ENCODE data around the gene LMX1B. TPM values are rescaled to one million over a fixed set of nuclear protein-coding genes. Genes with fewer than 3 reads are reported as not detected.

The LMX1B gene
- polyA plus RNA-seq, 1 of the 3 experiments (the other 2 are of a cell fraction): not detected

GRCh38 chr9:126658956-126659555 lies 45.3 kb downstream of the LMX1B start:
- peaks cover 34% of the 10 kb centered on the region; the same call in 1 of the 2 replicates for H3K27me3 ChIP-seq (ENCODE audit: insufficient read depth)
- no peak overlapping the region for H3K4me2 ChIP-seq
- ChIA-PET POLR2A (no interaction called here), CTCF (interaction anchor here (1.7 kb wide), 1 partner anchor 31 kb away, joined by 7 read pairs; no protein-coding TSS in a partner anchor)
- no peak for DNase-seq
- no peaks in the 10 kb centered on the region for H3K9me3 ChIP-seq
- no peaks in the 10 kb centered on the region for H3K79me2 ChIP-seq (ENCODE audit: insufficient read depth)
- H3K9me2 ChIP-seq: no peaks in the 10 kb centered on the region
- H3K36me3 ChIP-seq (replicated peaks in 1 of 2; ENCODE audit: control insufficient read depth in 1 of 2, insufficient read depth in 2 of 2, low read length in 1 of 2): no peaks in the 10 kb centered on the region
- H3K4me1 ChIP-seq (ENCODE audit: control insufficient read depth in 1 of 2, insufficient read depth in 2 of 2, low read depth in 1 of 2, low read length in 1 of 2): no peaks in the 10 kb centered on the region
- 59% methylated on average over 3 of the region's 11 CpGs for WGBS (ENCODE audit: low lambda C conversion rate)
- TF ChIP-seq TCF12 (IDR thresholded peaks at IDR 0.05): no peak
- no peak for TF ChIP-seq FOXJ3 (CRISPR knock-in tag; IDR thresholded peaks at IDR 0.05)
- TF ChIP-seq RAD21 (IDR thresholded peaks at IDR 0.05; ENCODE audit: low read length): no peak
- TF ChIP-seq TAF1 (IDR thresholded peaks at IDR 0.05; ENCODE audit: borderline replicate concordance, low read depth, low read length): no peak
- TF ChIP-seq, protein P1, sequence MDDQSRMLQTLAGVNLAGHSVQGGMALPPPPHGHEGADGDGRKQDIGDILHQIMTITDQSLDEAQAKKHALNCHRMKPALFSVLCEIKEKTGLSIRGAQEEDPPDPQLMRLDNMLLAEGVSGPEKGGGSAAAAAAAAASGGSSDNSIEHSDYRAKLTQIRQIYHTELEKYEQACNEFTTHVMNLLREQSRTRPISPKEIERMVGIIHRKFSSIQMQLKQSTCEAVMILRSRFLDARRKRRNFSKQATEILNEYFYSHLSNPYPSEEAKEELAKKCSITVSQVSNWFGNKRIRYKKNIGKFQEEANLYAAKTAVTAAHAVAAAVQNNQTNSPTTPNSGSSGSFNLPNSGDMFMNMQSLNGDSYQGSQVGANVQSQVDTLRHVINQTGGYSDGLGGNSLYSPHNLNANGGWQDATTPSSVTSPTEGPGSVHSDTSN (IDR thresholded peaks at IDR 0.05): no peak
- TF ChIP-seq POLR2AphosphoS5 (IDR thresholded peaks at IDR 0.05; ENCODE audit: low read depth, low read length): no peak
- TF ChIP-seq, protein P2, sequence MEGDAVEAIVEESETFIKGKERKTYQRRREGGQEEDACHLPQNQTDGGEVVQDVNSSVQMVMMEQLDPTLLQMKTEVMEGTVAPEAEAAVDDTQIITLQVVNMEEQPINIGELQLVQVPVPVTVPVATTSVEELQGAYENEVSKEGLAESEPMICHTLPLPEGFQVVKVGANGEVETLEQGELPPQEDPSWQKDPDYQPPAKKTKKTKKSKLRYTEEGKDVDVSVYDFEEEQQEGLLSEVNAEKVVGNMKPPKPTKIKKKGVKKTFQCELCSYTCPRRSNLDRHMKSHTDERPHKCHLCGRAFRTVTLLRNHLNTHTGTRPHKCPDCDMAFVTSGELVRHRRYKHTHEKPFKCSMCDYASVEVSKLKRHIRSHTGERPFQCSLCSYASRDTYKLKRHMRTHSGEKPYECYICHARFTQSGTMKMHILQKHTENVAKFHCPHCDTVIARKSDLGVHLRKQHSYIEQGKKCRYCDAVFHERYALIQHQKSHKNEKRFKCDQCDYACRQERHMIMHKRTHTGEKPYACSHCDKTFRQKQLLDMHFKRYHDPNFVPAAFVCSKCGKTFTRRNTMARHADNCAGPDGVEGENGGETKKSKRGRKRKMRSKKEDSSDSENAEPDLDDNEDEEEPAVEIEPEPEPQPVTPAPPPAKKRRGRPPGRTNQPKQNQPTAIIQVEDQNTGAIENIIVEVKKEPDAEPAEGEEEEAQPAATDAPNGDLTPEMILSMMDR (IDR thresholded peaks at IDR 0.05): no peak
- TF ChIP-seq RCOR1 (IDR thresholded peaks at IDR 0.05; ENCODE audit: low read length): no peak
- no peak overlapping the region for H3K9ac ChIP-seq
- H4K20me1 ChIP-seq (ENCODE audit: insufficient read depth): no peaks in the 10 kb centered on the region
- no peak overlapping the region for H3K4me3 ChIP-seq (ENCODE audit: low read depth in 2 of 2, low read length in 1 of 2)
- H3F3A ChIP-seq (replicated peaks; ENCODE audit: insufficient read depth): no peaks in the 10 kb centered on the region
- no peak overlapping the region for H3K27ac ChIP-seq (ENCODE audit: low read depth in 2 of 2, low read length in 1 of 2)
- H2AFZ ChIP-seq (ENCODE audit: low read depth): no peak overlapping the region

DNA sequence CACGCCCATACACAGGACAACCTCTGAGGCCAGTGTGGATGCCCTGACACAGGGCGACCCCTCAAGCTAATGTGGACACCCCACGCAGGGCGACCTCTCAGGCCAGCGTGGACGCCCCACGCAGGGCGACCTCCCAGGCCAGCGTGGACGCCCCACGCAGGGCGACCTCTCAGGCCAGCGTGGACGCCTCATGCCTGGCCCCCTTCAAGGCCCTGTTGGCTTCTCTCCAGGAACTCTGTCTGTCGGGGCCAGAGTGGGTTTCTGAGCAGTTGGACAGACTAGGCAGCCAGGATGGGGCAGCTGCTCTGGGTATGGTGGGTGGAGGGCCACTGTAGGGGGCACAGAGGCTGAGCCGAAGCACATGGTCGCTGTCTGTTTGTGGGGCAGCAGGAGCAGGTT lies 47.4 kb downstream of the LMX1B start:
- H3K27me3 ChIP-seq (ENCODE audit: insufficient read depth): peaks cover 20% of the 10 kb centered on the region; the same call in 1 of the 2 replicates
- no peaks in the 10 kb centered on the region; a peak in 1 of 4 replicates for H3K4me1 ChIP-seq (ENCODE audit: control insufficient read depth in 1 of 2, insufficient read depth in 2 of 2, low read depth in 1 of 2, low read length in 1 of 2)
- no peaks in the 10 kb centered on the region for H4K20me1 ChIP-seq (ENCODE audit: insufficient read depth)
- no peaks in the 10 kb centered on the region for H3K9me2 ChIP-seq
- 93% methylated on average over 11 of the region's 17 CpGs for WGBS (ENCODE audit: low lambda C conversion rate)
- ChIA-PET POLR2A (no interaction called here), CTCF (interaction anchor here (0.7 to 1.1 kb wide), 3 partner anchors 29 to 103 kb away, joined by 3 to 4 read pairs (median 4); no protein-coding TSS in a partner anchor)
- no peak overlapping the region for H3K4me2 ChIP-seq
- no peak for DNase-seq
- H3F3A ChIP-seq (replicated peaks; ENCODE audit: insufficient read depth): no peaks in the 10 kb centered on the region
- no peak overlapping the region for H3K27ac ChIP-seq (ENCODE audit: low read depth in 2 of 2, low read length in 1 of 2)
- H3K9me3 ChIP-seq: no peaks in the 10 kb centered on the region
- no peak for TF ChIP-seq SIN3A (IDR thresholded peaks at IDR 0.05; ENCODE audit: borderline replicate concordance, low read depth, low read length)
- no peak overlapping the region for H2AFZ ChIP-seq (ENCODE audit: low read depth)
- no peak overlapping the region for H3K9ac ChIP-seq
- no peak overlapping the region for H3K4me3 ChIP-seq (ENCODE audit: low read depth in 2 of 2, low read length in 1 of 2)
- H3K79me2 ChIP-seq (ENCODE audit: insufficient read depth): no peaks in the 10 kb centered on the region
- no peaks in the 10 kb centered on the region for H3K36me3 ChIP-seq (replicated peaks in 1 of 2; ENCODE audit: control insufficient read depth in 1 of 2, insufficient read depth in 2 of 2, low read length in 1 of 2)

Measured in SK-N-SH (cell line).